ENCODE results near the gene KRTAP12-1.

The KRTAP12-1 gene

GRCh38 chr21:44710756-44711326 lies 28.9 kb upstream of the KRTAP12-1 start:
- no peak for DNase-seq

GRCh38 chr21:44710294-44710665 lies 28.3 kb upstream of the KRTAP12-1 start:
- no peak for DNase-seq

GRCh38 chr21:44709426-44710293 lies 27.7 kb upstream of the KRTAP12-1 start:
- DNase-seq, result no peak

GRCh38 chr21:44708866-44709425 lies 27.0 kb upstream of the KRTAP12-1 start:
- DNase-seq, result no peak

GRCh38 chr21:44708213-44708865 lies 26.4 kb upstream of the KRTAP12-1 start:
- no peak for DNase-seq

GRCh38 chr21:44706706-44707581 lies 25.0 kb upstream of the KRTAP12-1 start:
- no peak for DNase-seq

GRCh38 chr21:44706026-44706705 lies 24.2 kb upstream of the KRTAP12-1 start:
- no peak for DNase-seq

- no peak for DNase-seq
Observed at GRCh38 chr21:44704636-44705001, 22.7 kb upstream of the KRTAP12-1 start.

GRCh38 chr21:44703731-44704635 lies 22.0 kb upstream of the KRTAP12-1 start:
- DNase-seq, result no peak

GRCh38 chr21:44702973-44703730 lies 21.2 kb upstream of the KRTAP12-1 start:
- DNase-seq, result no peak

- peak; percentile 63 for DNase-seq
Observed at GRCh38 chr21:44702111-44702972, 20.4 kb upstream of the KRTAP12-1 start.

GRCh38 chr21:44701541-44701940 lies 19.6 kb upstream of the KRTAP12-1 start:
- no peak for DNase-seq

GRCh38 chr21:44701023-44701400 lies 19.0 kb upstream of the KRTAP12-1 start:
- no peak for DNase-seq

- no peak for DNase-seq
Observed at GRCh38 chr21:44700101-44701022, 18.4 kb upstream of the KRTAP12-1 start.

- no peak for DNase-seq
Observed at GRCh38 chr21:44699502-44700001, 17.6 kb upstream of the KRTAP12-1 start.

- DNase-seq, result no peak
Observed at GRCh38 chr21:44697811-44698734, 16.1 kb upstream of the KRTAP12-1 start.
